HCT116 (cell line): ENCODE data around the gene PRKN. TPM values are rescaled to one million over a fixed set of nuclear protein-coding genes. Genes with fewer than 3 reads are reported as not detected.
A peak's percentile ranks its signal among the peaks of the same experiment; 100 is the strongest.

Experiments
- ATAC-seq: fragments of 200-7000 bp; cut with Tn5 transposase; 2 replicates; pipeline ENCODE4 v1.9.1; 2020; ENCODE audit warnings: mild to moderate bottlenecking, moderate library complexity
- BruUV-seq: library from RNA; stranded (reverse); fragments of 400-500 nt; replicated peaks from 2 replicates; lab custom pipeline; 2021; lab: Mats Ljungman, UMichigan
- CTCF ChIA-PET: fragments of 300-600 bp; sonication (Branson Sonifier 250); formaldehyde crosslinking; loops from one replicate; lab custom pipeline; 2021; ENCODE audit warnings: antibody characterized with exemption; lab: Charles Lee
- POLR2A ChIA-PET: fragments of 300-600, 350-600 bp; sonication (Branson Sonifier 250); formaldehyde crosslinking; loops from one replicate; lab custom pipeline; 2021; ENCODE audit warnings: antibody characterized with exemption; lab: Charles Lee
- RAD21 ChIA-PET, 2 experiments: fragments of 300-600 bp; sonication (Branson Sonifier 250); formaldehyde crosslinking; loops; one replicate each; lab custom pipeline; 2023; ENCODE audit warnings: low total read pairs in 2 of 2; ENCODE audit not compliant: uncharacterized antibody in 2 of 2, unreplicated experiment in 2 of 2, low non-redundant PET in 1 of 2; lab: Charles Lee
- DNase-seq: peaks from one replicate; pipeline ENCODE4 v3.0.0-alpha.2; 2010; ENCODE audit warnings: low read depth, low spot score
- H2AFZ ChIP-seq: fragments of 200-600 bp; shearing (Covaris generic), sonication (generic); 2 replicates; pipeline ENCODE4 v1.6.1; 2017; ENCODE audit warnings: low read depth, mixed run types, mixed read lengths, antibody characterized with exemption, low read length; ENCODE audit not compliant: poor library complexity, severe bottlenecking
- H3K27ac ChIP-seq: 2 replicates; pipeline ENCODE4 v1.5.1; 2012; ENCODE audit warnings: low read depth, low read length
- H3K27me3 ChIP-seq: fragments of 200-600 bp; sonication (generic); 2 replicates; pipeline ENCODE4 v1.6.1; 2016; ENCODE audit warnings: mixed run types, low read length, mixed read lengths; ENCODE audit not compliant: insufficient read depth
- H3K36me3 ChIP-seq, 2 experiments: fragments of 200-500 bp in 1 of 2; fragments of 200-600 bp in 1 of 2; sonication (Bioruptor generic) in 1 of 2; sonication (generic) in 1 of 2; 2 replicates each; pipeline versions ENCODE4 v1.5.1 to v1.6.1; 2014 to 2016; ENCODE audit warnings: low read length in 2 of 2, inconsistent platforms in 1 of 2, mixed read lengths in 1 of 2, mixed run types in 1 of 2; ENCODE audit not compliant: insufficient read depth in 2 of 2, control insufficient read depth in 1 of 2
- H3K4me1 ChIP-seq, 2 experiments: fragments of 200-600 bp in 1 of 2; sonication (generic) in 1 of 2; 2 replicates each; pipeline versions ENCODE4 v1.5.1 to v1.6.1; 2012 to 2017; ENCODE audit warnings: low read length in 2 of 2, inconsistent platforms in 1 of 2, mild to moderate bottlenecking in 1 of 2, mixed read lengths in 1 of 2, mixed run types in 1 of 2, moderate library complexity in 1 of 2; ENCODE audit not compliant: insufficient read depth in 2 of 2, control insufficient read depth in 1 of 2
- H3K4me2 ChIP-seq: fragments of 200-600 bp; sonication (generic); 2 replicates; pipeline ENCODE4 v1.6.1; 2017; ENCODE audit warnings: mixed run types, low read length, mixed read lengths
- H3K4me3 ChIP-seq, 2 experiments: fragments of 200-600 bp in 1 of 2; sonication (generic) in 1 of 2; replicated peaks in 1 of 2; 2 replicates each; pipeline ENCODE4 v1.5.1; 2011 to 2016; ENCODE audit warnings: low read length in 2 of 2, control low read depth in 1 of 2, low read depth in 1 of 2, mild to moderate bottlenecking in 1 of 2, mixed read lengths in 1 of 2, mixed run types in 1 of 2
- H3K79me2 ChIP-seq: fragments of 200-600 bp; sonication (generic); 2 replicates; pipeline ENCODE4 v1.6.1; 2017; ENCODE audit warnings: mild to moderate bottlenecking, mixed run types, low read length, moderate library complexity, mixed read lengths; ENCODE audit not compliant: insufficient read depth
- H3K9ac ChIP-seq: fragments of 200-600 bp; sonication (generic); 2 replicates; pipeline ENCODE4 v1.6.1; 2016; ENCODE audit warnings: low read length, mixed read lengths
- H3K9me2 ChIP-seq: fragments of 200-600 bp; sonication (generic), shearing (Covaris generic); 2 replicates; pipeline ENCODE4 v1.6.1; 2017; ENCODE audit warnings: mixed run types, mild to moderate bottlenecking, moderate library complexity; ENCODE audit not compliant: insufficient read depth
- H3K9me3 ChIP-seq, 2 experiments: fragments of 200-500 bp in 1 of 2; fragments of 200-600 bp in 1 of 2; sonication (Bioruptor generic) in 1 of 2; sonication (generic) in 1 of 2; 2 replicates each; pipeline ENCODE4 v1.6.1; 2014 to 2017; ENCODE audit warnings: low read length in 2 of 2, mixed read lengths in 2 of 2, inconsistent platforms in 1 of 2, low read depth in 1 of 2, mild to moderate bottlenecking in 1 of 2, mixed run types in 1 of 2, moderate library complexity in 1 of 2; ENCODE audit not compliant: control insufficient read depth in 1 of 2, insufficient read depth in 1 of 2
- H4K20me1 ChIP-seq: fragments of 200-600 bp; sonication (generic), shearing (Covaris generic); 2 replicates; pipeline ENCODE4 v1.6.1; 2017; ENCODE audit warnings: mixed run types, mild to moderate bottlenecking, moderate library complexity; ENCODE audit not compliant: insufficient read depth
- ATF3 ChIP-seq: IDR thresholded peaks from 2 replicates; pipeline ENCODE4 v1.6.1; 2012
- CBX3 ChIP-seq: IDR thresholded peaks from 2 replicates; pipeline ENCODE4 v1.6.1; 2012; ENCODE audit warnings: low read depth
- EGR1 ChIP-seq: IDR thresholded peaks from 2 replicates; pipeline ENCODE4 v1.6.1; 2012; ENCODE audit warnings: low read depth
- ELF1 ChIP-seq: IDR thresholded peaks from 2 replicates; pipeline ENCODE4 v1.6.1; 2012; ENCODE audit warnings: low read depth, borderline replicate concordance
- EZH2phosphoT487 ChIP-seq: fragments of 200-600 bp; IDR thresholded peaks from 2 replicates; pipeline ENCODE4 v1.6.1; 2018; ENCODE audit warnings: antibody characterized with exemption, borderline replicate concordance
- JUND ChIP-seq: IDR thresholded peaks from 2 replicates; pipeline ENCODE4 v1.6.1; 2012
- POLR2AphosphoS5 ChIP-seq: IDR thresholded peaks from 2 replicates; pipeline ENCODE4 v1.6.1; 2011; ENCODE audit warnings: mild to moderate bottlenecking, low read depth, low read length, moderate library complexity
- SIN3A ChIP-seq: IDR thresholded peaks from 2 replicates; pipeline ENCODE4 v1.6.1; 2012; ENCODE audit warnings: low read depth
- YY1 ChIP-seq: IDR thresholded peaks from 2 replicates; pipeline ENCODE4 v1.6.1; 2011; ENCODE audit warnings: low read length, low read depth, moderate library complexity, mild to moderate bottlenecking; ENCODE audit not compliant: insufficient replicate concordance; ENCODE audit errors: extremely low read depth
- ZBTB33 ChIP-seq: IDR thresholded peaks from 2 replicates; pipeline ENCODE4 v1.6.1; 2011; ENCODE audit warnings: mild to moderate bottlenecking, low read length, moderate library complexity; ENCODE audit not compliant: insufficient replicate concordance; ENCODE audit errors: extremely low read depth
- ZFX ChIP-seq: fragments of 450-650 bp; IDR thresholded peaks from 2 replicates; pipeline ENCODE4 v1.6.1; 2017
- ZNF274 ChIP-seq: fragments of 200-500 bp; sonication (Bioruptor generic); IDR thresholded peaks from 2 replicates; pipeline ENCODE4 v1.6.1; 2014; ENCODE audit warnings: mild to moderate bottlenecking, low read depth, low read length, inconsistent platforms
- intact Hi-C: fragments of 100-400 bp; cut with micrococcal nuclease; formaldehyde crosslinking; loops from 2 replicates; pipeline ENCODE4 v1.10.0; 2022
- total RNA-seq: library from RNA; stranded (reverse); gene quantifications from one replicate; pipeline ENCODE4 v1.2.1, GENCODE V29; 2021; ENCODE audit not compliant: unreplicated experiment
- TF ChIP-seq, protein P1 (sequence below): IDR thresholded peaks from 2 replicates; pipeline ENCODE4 v1.6.1; 2012

The PRKN gene
- total RNA-seq, 1 experiment from 2014 or later, result 2.6 TPM

GRCh38 chr6:161353208-161353613 is 1374.4 kb downstream of the PRKN start (continued):
- no peak for TF ChIP-seq CBX3
- no peak for TF ChIP-seq ELF1
- no peak for TF ChIP-seq EZH2phosphoT487
- no peak for TF ChIP-seq ZNF274
- TF ChIP-seq ZBTB33, result no peak
- no peak for TF ChIP-seq EGR1
- TF ChIP-seq YY1, result peak; percentile 30
- no peak for TF ChIP-seq POLR2AphosphoS5
- no peak for TF ChIP-seq JUND
- no peak for TF ChIP-seq ZFX
- TF ChIP-seq, all 23 proteins: peak for 5

DNA sequence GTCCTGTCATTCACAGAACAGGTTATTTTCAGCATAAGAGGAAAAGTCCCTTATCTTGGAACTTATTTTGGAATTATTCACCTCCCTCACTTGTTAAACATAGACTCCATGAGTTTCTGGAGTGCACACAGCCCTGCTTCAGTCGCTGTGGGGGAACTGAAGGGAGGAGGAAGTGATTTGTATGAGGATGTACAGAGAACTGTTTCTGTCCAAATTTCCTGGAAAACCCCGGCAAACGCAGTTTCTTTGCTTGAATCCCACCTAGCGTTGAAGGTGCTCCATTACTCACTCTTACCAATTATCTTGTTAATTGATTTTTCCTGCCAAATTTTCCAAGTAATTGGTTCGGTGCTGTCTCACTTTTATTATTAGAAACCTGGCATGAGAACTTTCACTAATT is 1375.7 kb downstream of the PRKN start:
- POLR2A ChIA-PET, result no interaction called here
- Histone ChIP-seq H3K79me2 (no peaks in the 10 kb centered on the region), H3K36me3 (no peaks in the 10 kb centered on the region), H3K9ac (no peak overlapping the region), H2AFZ (peak overlapping the region; percentile 30), H3K4me3 (no peak overlapping the region), H3K4me2 (no peak overlapping the region), H3K9me3 (no peaks in the 10 kb centered on the region), H3K4me1 (no peaks in the 10 kb centered on the region), H3K27me3 (no peaks in the 10 kb centered on the region), H3K9me2 (no peaks in the 10 kb centered on the region), H3K27ac (no peak overlapping the region), H4K20me1 (no peaks in the 10 kb centered on the region)
- ATAC-seq (no peak), DNase-seq (no peak)
- intact Hi-C loops, result loop anchor here (10.0 kb wide), 1 partner anchor 77 kb away; the partner anchor contains the start of gene AGPAT4
- no TSS peak for BruUV-seq
- CTCF ChIA-PET, result no interaction called here
- TF ChIP-seq ZNF274 (no peak), POLR2AphosphoS5 (no peak), SIN3A (no peak), ATF3 (no peak), YY1 (no peak), ELF1 (no peak), ZFX (no peak), EGR1 (no peak)
- TF ChIP-seq, protein P1, sequence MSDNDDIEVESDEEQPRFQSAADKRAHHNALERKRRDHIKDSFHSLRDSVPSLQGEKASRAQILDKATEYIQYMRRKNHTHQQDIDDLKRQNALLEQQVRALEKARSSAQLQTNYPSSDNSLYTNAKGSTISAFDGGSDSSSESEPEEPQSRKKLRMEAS, result no peak
- RAD21 ChIA-PET, result no interaction called here
